ENCODE results near the gene RUFY3.

- TF ChIP-seq CTCF (IDR thresholded peaks at IDR 0.05; ENCODE audit: insufficient read depth, low read length) = no peak
- TF ChIP-seq POLR2AphosphoS5 (IDR thresholded peaks at IDR 0.05; ENCODE audit: low read depth) = no peak
Measured at GRCh38 chr4:70700712-70701111, 21.1 kb upstream of the RUFY3 start.
